Activated T-cell treated with anti-CD3 and anti-CD28 coated beads for 24 hours (primary cell): ENCODE data around the gene TFDP1.

ENCODE experiments used
- DNase-seq: peaks from one replicate; pipeline ENCODE4 v3.0.0-alpha.2; 2020; ENCODE audit warnings: low read depth

Gene TFDP1

GRCh38 chr13:113651511-113652403 is 67.2 kb downstream of the TFDP1 start:
- DNase-seq: no peak

- no peak for DNase-seq
Measured at GRCh38 chr13:113652404-113653263, 68.1 kb downstream of the TFDP1 start.

- no peak for DNase-seq
Measured at GRCh38 chr13:113653264-113654174, 69.0 kb downstream of the TFDP1 start.

- no peak for DNase-seq
Measured at GRCh38 chr13:113654175-113654560, 69.6 kb downstream of the TFDP1 start.

GRCh38 chr13:113654591-113655345 is 70.2 kb downstream of the TFDP1 start:
- DNase-seq: no peak

GRCh38 chr13:113655346-113656002 is 70.9 kb downstream of the TFDP1 start:
- no peak for DNase-seq

GRCh38 chr13:113656003-113656588 is 71.5 kb downstream of the TFDP1 start:
- no peak for DNase-seq

GRCh38 chr13:113656831-113657671 is 72.5 kb downstream of the TFDP1 start:
- no peak for DNase-seq

GRCh38 chr13:113657851-113658741 is 73.5 kb downstream of the TFDP1 start, which contains the start of gene ATP4B:
ATP4B (minus strand) TSS chr13:113658198; CDS start chr13:113658144, 54 bp downstream.
- no peak for DNase-seq

GRCh38 chr13:113658836-113659235 is 74.3 kb downstream of the TFDP1 start:
- no peak for DNase-seq

- no peak for DNase-seq
Measured at GRCh38 chr13:113659337-113659736, 74.8 kb downstream of the TFDP1 start.

- no peak for DNase-seq
Measured at GRCh38 chr13:113660066-113660465, 75.5 kb downstream of the TFDP1 start.

- no peak for DNase-seq
Measured at GRCh38 chr13:113661509-113661908, 77.0 kb downstream of the TFDP1 start.

GRCh38 chr13:113663934-113664333 is 79.4 kb downstream of the TFDP1 start:
- DNase-seq: no peak

GRCh38 chr13:113664751-113665596 is 80.4 kb downstream of the TFDP1 start:
- no peak for DNase-seq

- DNase-seq: no peak
Measured at GRCh38 chr13:113665597-113666328, 81.2 kb downstream of the TFDP1 start.

- no peak for DNase-seq
Measured at GRCh38 chr13:113666329-113666670, 81.7 kb downstream of the TFDP1 start.
